Astrocyte of the spinal cord (primary cell): Measurements from ENCODE around the gene GIT2.

Experiments
- DNase-seq: peaks from one replicate; pipeline ENCODE4 v3.0.0; 2011; ENCODE audit warnings: low read depth, low spot score
- H3K4me3 ChIP-seq: 2 replicates; pipeline ENCODE4 v1.5.1; 2011; ENCODE audit warnings: low read depth, mild to moderate bottlenecking, low read length, moderate library complexity
- CTCF ChIP-seq: IDR thresholded peaks from 2 replicates; pipeline ENCODE4 v1.5.1; 2012; ENCODE audit warnings: low read depth, mild to moderate bottlenecking, low read length, inconsistent platforms
- in situ Hi-C: cut with HindIII; loops from 2 replicates; pipeline ENCODE4 v1.10.0; 2017; ENCODE audit warnings: low sequenced_read_pairs

GIT2 gene

DNA sequence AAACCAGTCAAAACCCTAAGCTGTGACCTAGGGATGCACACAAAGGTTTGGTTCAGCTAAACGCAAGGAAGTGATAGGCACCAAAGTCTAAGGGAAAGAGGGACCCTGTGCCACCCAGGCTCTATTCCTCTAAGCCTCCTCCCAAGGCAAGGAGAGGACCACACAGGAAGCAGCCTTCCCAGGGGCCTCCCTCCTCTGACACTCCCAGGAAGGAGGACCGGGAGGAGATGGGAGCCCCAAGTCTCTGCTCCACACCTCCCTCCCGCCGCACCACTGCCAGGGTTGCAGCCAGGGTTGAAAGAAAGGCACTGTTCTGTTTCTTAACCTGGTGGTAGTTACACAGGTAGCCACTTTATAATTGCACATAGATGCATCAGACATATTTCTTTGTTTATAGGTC is 74.2 kb downstream of the GIT2 start:
- TF ChIP-seq CTCF, result no peak
- DNase-seq, result no peak
- no peak overlapping the region for H3K4me3 ChIP-seq
- in situ Hi-C loops, result no loop called here

GRCh38 chr12:109920261-109920780 is 75.8 kb downstream of the GIT2 start:
- H3K4me3 ChIP-seq, result no peak overlapping the region
- in situ Hi-C loops, result no loop called here
- TF ChIP-seq CTCF, result no peak
- no peak for DNase-seq

GRCh38 chr12:109919456-109919855 is 76.7 kb downstream of the GIT2 start:
- no peak for DNase-seq
- in situ Hi-C loops, result no loop called here

DNA sequence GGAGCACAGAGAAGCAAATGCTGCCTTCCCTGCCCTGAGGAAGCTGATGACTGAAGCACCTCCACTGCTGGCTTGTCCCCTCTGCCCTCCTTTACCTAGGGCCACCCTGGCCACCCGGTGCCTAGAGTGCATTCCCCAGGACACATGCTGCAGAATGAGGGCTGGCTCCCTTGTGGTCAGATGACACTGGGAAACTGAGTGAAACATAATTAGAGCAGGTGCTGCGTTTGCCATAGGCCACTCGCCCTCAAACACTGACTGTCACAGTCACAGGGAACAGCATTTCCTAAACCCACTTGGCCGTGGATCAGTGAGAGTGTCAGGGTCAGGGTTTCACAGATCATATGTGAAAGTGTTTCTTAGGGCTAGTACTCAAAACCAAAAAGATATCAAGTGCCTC is 80.1 kb downstream of the GIT2 start:
- H3K4me3 ChIP-seq, result no peak overlapping the region
- in situ Hi-C loops, result no loop called here
- no peak for DNase-seq
- no peak for TF ChIP-seq CTCF

More at GRCh38 chr12:109919456-109919855, 76.7 kb downstream of the GIT2 start:
- no peak overlapping the region for H3K4me3 ChIP-seq
- TF ChIP-seq CTCF, result no peak

- in situ Hi-C loops, result no loop called here
- DNase-seq, result no peak
- no peak overlapping the region for H3K4me3 ChIP-seq
- TF ChIP-seq CTCF, result no peak
These were observed 80.8 kb downstream of the GIT2 start for GRCh38 chr12:109915171-109916040.

GRCh38 chr12:109914461-109914860 is 81.7 kb downstream of the GIT2 start:
- in situ Hi-C loops, result no loop called here
- no peak for TF ChIP-seq CTCF
- H3K4me3 ChIP-seq, result no peak overlapping the region
- DNase-seq, result no peak
